ENCODE measurements around the gene PLD5.
"Not testable (repeated sequence)": the region's sequence is repeated elsewhere in the genome, so short reads cannot be mapped to it uniquely, and the experiment has no call there.

The PLD5 gene

DNA sequence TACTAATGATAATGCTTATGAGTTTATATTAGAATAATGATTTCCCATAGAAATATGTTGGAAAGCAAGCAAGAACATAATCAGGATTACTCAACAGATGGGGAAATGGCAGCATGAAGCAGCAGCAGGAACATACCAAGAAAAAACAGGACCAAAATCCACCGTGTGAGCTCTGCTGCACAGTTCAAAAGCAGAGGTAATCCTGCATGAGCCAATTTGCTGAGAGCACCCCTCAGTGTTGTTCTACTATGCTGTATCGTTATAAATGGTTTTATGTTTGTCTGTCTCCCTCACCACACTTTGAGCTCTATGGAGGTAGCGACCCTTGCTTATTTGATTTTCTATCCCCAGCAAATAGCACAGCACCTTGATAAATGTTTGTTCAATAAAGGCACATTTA lies 246.1 kb downstream of the PLD5 start:
- DNase-seq (ENCODE audit: low spot score) = peak; percentile 55

DNA sequence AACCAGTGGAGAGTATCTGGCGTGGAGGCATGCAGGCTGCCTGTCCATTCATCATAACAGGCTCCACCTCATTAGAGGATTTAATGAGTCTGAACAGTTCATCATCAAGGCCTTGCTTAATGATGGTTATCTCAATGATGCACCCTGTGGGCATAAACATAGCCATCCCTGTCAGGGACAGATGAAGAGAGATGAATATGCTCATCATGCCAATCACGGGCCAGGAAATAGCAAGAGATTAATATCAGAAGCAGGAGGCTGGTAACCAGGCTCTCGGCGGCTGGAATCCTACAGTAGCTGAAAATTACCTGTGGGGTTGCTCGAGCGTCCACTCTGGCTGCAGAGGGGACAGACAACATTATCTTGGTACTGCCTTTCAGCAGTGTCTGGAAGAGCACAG lies 247.7 kb downstream of the PLD5 start:
- peak; percentile 47 for DNase-seq (ENCODE audit: low spot score)

DNA sequence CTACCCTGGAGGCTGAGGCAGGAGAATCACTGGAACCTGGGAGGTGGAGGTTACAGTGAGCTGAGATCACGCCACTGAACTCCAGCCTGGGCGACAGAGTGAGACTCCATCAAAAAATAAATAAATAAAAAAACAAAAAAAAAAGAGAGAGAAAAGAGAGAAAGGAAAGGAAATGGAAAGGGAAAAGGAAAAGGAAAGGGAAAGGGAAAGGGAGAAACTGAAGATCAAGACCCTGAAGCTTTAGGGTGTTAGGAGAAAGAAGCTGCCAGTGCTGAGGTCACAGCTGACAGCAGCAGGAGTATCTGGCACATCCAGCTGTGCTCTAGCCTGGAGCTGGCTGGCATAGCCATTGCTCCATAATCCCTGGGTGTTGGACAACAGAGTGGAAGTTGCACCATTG lies 257.5 kb downstream of the PLD5 start:
- not testable (repeated sequence) for DNase-seq (ENCODE audit: low spot score)

DNA sequence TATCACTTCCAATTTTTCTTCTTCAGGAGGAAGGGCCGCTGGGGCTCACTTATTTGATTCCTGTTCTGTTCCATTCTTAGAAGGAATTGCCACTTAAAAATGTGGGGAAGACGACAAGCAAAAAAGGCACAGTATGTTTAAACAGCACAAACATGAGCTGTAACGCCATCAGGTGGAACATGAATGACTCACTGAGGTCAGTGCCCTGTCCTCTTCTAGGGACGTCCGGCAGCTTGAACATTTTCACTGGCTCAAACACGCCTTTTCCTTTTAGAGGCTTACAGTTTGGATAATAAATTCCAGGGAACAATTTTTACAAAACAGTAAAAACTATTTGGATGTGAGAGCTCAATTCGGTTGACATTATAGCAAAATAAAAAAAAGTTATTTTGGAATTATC lies 260.1 kb downstream of the PLD5 start:
- DNase-seq (ENCODE audit: low spot score) = not testable (repeated sequence)

GRCh38 chr1:242245255-242245654 lies 279.2 kb downstream of the PLD5 start:
- DNase-seq (ENCODE audit: low spot score) = peak; percentile 49

GRCh38 chr1:242243472-242243871 lies 281.0 kb downstream of the PLD5 start:
- peak; percentile 64 for DNase-seq (ENCODE audit: low spot score)

DNA sequence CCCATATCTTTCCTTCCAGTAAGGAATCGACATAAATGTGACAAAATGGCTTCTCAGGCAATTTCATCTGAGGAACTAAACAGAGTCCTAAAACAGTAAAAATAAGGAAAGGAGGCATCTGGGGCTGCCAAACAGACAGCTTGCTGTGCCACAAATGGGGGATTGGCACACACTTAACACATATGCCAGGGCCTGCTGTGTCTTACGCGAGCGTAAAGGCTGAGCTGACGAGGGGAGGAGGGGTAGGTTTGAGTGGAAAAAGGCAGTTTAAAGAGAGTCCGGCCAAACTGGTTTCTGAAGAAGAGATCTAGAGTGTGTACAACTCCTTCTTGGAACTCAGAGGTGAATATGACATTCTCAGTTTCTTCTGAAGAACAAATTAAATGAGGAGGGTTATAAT lies 281.5 kb downstream of the PLD5 start:
- peak; percentile 96 for DNase-seq (ENCODE audit: low spot score)

DNA sequence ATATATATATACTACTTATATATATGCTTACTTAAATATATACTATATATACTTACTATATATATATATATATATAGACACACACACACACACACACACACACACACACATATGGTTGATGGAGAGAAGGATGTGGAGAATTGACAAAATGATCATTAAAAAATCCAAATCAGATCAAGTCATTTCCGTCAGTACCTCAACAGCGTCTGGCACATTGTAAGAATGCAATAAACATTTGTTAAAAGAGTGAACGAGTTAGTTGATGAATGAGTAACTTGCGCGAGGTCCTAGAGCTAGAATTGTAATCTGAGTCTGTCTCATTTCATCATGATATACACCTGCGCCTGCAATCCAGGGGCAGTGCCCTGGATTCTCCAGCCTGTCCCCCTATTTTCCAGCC lies 282.6 kb downstream of the PLD5 start:
- no peak for DNase-seq (ENCODE audit: low spot score)

- DNase-seq (ENCODE audit: low spot score) = no peak
These were observed 283.8 kb downstream of the PLD5 start for GRCh38 chr1:242240691-242241090.

DNA sequence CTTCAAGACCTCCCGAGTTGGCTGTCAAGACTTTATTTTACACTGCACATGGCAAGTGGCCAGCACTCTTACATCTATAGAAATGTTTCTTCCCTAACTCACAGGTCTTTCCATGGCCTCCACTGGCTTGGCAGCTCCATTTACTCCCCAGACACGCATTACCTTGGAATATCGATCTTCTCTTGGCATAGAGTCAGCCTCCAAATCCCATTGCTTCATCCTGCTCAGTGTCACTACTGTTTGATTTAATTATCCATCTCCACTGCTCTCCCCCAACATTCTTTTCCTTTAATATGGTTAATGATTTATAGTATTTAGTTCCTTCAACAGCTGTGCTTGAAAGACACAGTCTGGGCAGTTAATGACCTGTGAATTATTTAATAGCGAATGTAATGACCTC lies 284.4 kb downstream of the PLD5 start:
- DNase-seq (ENCODE audit: low spot score) = no peak

GRCh38 chr1:242239398-242239797 lies 285.1 kb downstream of the PLD5 start:
- DNase-seq (ENCODE audit: low spot score) = peak; percentile 44

DNA sequence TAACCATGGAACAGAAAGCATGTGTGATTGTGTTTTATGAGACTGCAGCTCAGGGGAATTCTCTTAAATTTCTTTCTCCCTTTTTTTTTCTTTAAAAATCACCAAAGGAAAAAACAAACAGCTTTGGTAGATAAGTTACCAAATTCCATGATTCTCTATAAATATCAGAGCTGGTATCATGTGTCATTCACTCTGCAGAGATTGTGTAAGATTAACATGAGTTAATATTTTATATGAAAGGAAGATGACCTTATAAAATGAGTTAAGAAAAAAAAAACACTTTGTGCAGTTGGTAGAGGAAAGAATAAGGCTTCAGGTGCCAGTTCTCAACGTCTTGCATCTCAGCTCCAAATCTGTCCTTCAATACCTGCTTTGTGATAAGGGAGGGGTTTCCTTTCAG lies 287.4 kb downstream of the PLD5 start:
- no peak for DNase-seq (ENCODE audit: low spot score)

- DNase-seq (ENCODE audit: low spot score) = no peak
These were observed 295.5 kb downstream of the PLD5 start for GRCh38 chr1:242228991-242229390.

DNA sequence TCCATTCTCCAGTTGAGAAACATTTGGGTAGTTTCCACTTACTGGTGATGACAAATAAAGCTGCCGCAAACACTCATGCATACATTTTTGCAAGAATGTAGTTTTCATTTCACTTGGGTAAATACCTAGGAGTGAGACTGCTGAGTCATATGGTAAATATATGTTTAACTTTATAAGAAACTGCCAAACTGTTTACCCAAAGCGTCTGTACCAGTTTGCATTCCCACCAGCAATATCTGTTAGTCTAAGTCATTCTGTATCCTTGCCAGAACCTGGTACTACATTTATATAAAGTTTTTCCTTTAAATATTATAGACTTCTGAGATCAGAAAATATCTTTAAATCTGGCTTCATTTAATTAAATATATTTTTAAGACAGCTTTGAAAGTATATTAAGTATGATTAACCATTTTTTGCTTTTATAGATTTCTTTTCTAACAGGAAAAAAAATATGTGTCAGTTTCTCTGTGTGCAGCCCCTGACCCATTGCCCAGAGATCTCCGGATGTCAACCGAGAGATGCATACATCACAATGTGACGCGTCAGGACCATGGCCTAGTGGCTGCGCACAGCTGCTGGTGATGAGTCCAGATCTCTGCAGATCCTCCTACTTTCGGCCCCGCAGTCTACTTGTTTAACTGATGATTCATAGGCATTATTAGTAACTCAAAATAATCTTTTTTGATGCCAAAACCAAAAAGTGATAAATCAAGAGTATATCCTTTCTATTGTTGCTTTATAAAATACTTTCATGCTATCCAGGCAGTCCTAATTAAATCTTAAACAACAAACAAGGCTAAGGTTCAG lies 298.5 kb downstream of the PLD5 start:
- DNase-seq (ENCODE audit: low spot score) = no peak

DNA sequence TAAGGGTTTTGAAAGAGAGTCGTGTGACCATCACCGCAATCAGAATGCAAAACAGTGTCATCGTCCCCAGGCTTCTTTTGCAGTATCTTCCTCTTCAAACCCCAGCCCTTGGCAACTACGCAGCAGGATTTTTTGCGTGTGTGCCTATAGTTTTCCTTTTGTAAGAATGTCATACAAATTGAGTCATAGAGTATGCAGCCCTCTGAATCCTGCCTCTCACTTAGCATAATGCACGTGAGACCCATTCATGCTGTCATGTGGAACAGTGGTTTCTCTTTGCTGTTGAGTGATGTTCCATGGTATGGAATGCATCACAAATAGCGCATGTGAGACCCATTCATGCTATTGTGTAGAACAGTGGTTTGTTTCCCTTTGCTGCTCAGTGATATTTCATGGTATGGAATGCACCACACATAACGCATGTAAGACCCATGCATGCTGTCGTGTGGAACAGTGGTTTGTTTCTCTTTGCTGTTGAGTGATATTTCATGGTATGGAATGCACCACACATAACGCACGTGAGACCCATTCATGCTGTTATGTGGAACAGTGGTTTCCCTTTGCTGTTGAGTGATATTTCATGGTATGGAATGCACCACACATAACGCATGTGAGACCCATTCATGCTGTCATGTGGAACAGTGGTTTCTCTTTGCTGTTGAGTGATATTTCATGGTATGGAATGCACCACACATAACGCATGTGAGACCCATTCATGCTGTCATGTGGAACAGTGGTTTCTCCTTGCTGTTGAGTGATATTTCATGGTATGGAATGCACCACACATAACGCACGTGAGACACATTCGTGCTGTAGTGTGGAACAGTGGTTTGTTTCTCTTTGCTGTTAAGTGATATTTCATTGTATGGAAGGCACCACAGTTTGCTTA lies 299.4 kb downstream of the PLD5 start:
- DNase-seq (ENCODE audit: low spot score) = not testable (repeated sequence)

DNA sequence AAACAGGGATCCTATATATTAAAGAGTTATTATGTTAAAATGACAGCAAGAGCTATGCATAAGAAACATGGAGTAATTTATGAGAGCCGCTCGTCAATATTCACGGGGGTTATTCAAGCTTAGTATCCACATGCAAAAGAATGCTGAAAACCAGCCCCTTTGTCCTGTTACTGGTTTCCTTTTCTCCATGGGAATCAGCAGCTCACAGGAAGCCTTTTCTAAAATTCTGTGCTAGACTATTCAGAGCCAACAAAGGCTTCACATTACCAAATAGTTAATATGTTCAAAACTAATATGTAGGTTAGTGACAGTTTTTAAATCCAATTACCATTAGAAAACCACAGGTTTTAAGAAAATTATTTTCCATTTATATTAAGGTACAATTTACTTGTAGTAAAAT lies 300.0 kb downstream of the PLD5 start:
- no peak for DNase-seq (ENCODE audit: low spot score)

DNA sequence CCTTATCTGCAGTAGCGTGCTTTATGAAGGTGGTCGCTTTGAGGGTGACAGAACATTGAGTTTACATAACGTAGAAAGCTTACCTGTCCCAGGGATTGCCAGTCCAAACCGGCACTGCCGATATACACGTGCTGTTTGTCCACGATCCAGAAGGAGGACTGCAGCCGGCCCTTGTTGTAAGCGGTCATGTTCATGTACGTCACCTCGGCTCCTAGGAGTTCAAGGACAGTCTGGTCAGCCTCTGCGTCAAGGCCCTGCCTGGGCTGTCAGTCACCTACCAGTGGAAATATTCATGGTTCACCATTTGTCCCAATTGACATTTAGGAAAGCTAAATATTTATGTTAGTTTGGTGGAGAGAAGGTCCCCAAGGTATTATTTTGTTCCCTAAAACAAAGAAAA lies 304.6 kb downstream of the PLD5 start:
- DNase-seq (ENCODE audit: low spot score) = no peak

GRCh38 chr1:242219298-242219901 lies 305.1 kb downstream of the PLD5 start:
- DNase-seq (ENCODE audit: low spot score) = no peak

- DNase-seq (ENCODE audit: low spot score) = no peak
These were observed 308.1 kb downstream of the PLD5 start for GRCh38 chr1:242216368-242216767.

DNA sequence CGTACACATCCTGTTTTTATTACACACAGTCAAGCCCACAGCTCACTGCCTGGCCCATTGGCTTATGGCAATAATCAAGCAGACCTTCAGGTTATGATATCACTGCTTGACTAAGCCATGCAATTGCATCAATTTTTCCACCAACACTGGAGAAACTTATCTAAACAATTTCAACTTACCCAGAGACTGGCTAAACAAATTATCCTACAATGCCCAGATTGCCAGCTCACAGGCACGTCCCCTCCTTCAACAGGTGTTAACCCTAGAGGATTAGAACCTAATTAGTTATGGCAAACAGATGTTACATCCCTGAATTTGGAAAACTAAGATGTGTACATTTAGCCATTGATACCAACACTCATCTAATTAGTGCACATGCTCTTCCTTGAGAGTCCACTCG lies 310.0 kb downstream of the PLD5 start:
- DNase-seq (ENCODE audit: low spot score) = not testable (repeated sequence)

DNA sequence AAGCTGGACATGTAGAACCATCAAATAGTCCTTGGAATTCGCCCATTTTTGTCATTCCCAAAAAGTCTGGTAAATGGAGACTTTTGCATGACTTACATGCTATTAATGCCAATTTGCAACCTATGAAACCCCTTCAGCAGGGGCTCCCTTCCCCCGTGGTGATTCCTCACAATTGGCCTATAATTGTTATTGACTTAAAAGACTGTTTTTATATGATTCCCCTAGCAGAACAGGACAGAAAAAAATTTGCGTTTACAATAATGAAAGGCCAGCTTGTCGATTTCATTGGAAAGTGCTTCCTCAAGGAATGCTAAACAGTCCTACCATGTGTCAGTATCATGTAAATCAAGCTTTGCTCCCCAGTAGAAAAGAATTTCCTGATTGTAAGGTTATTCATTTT lies 311.5 kb downstream of the PLD5 start:
- not testable (repeated sequence) for DNase-seq (ENCODE audit: low spot score)

- DNase-seq (ENCODE audit: low spot score) = peak; percentile 83
These were observed 312.1 kb downstream of the PLD5 start for GRCh38 chr1:242212401-242212800.

Data from cerebellar cortex (tissue), 1 donor.